Loucy (cell line): ENCODE data around the gene PAFAH2.

ENCODE experiments used
- H2AFZ ChIP-seq: fragments of 200-600 bp; sonication (generic); 2 replicates; pipeline ENCODE4 v1.6.0; 2016; ENCODE audit warnings: antibody characterized with exemption, mild to moderate bottlenecking, low read length, moderate library complexity
- H3F3A ChIP-seq: fragments of 200-600 bp; 2 replicates; pipeline ENCODE4 v1.6.0; 2016; ENCODE audit warnings: antibody characterized with exemption, low read depth, mild to moderate bottlenecking
- H3K27me3 ChIP-seq: fragments of 200-600 bp; sonication (generic); 2 replicates; pipeline ENCODE4 v1.6.1; 2014; ENCODE audit warnings: low read length, mild to moderate bottlenecking; ENCODE audit not compliant: insufficient read depth, poor library complexity, severe bottlenecking
- H3K36me3 ChIP-seq: fragments of 200-600 bp; sonication (generic); 2 replicates; pipeline ENCODE4 v1.6.1; 2016; ENCODE audit warnings: low read length; ENCODE audit not compliant: insufficient read depth
- H3K4me1 ChIP-seq: fragments of 200-600 bp; sonication (generic); 2 replicates; pipeline ENCODE4 v1.5.1; 2014; ENCODE audit warnings: low read length, mild to moderate bottlenecking; ENCODE audit not compliant: insufficient read depth, poor library complexity, severe bottlenecking
- H3K4me2 ChIP-seq: fragments of 200-600 bp; sonication (generic); 2 replicates; pipeline ENCODE4 v1.6.0; 2014; ENCODE audit warnings: antibody characterized with exemption, low read length, low read depth, mild to moderate bottlenecking; ENCODE audit not compliant: poor library complexity, severe bottlenecking
- H3K4me3 ChIP-seq: fragments of 200-600 bp; sonication (generic); 2 replicates; pipeline ENCODE4 v1.5.1; 2014; ENCODE audit warnings: low read length, mild to moderate bottlenecking, mixed read lengths; ENCODE audit not compliant: poor library complexity, severe bottlenecking
- H3K79me2 ChIP-seq: fragments of 200-600 bp; sonication (generic); 2 replicates; pipeline ENCODE4 v1.6.1; 2014; ENCODE audit warnings: low read length; ENCODE audit not compliant: insufficient read depth
- H3K9ac ChIP-seq: fragments of 200-600 bp; sonication (generic); 2 replicates; pipeline ENCODE4 v1.6.0; 2014; ENCODE audit warnings: mild to moderate bottlenecking, low read depth, low read length, moderate library complexity; ENCODE audit not compliant: poor library complexity, severe bottlenecking
- H3K9me2 ChIP-seq: fragments of 200-600 bp; sonication (generic); replicated peaks from 2 replicates; pipeline ENCODE4 v1.6.1; 2016; ENCODE audit warnings: low read depth, low read length, mixed read lengths
- H3K9me3 ChIP-seq: fragments of 200-600 bp; sonication (generic); 2 replicates; pipeline ENCODE4 v1.6.1; 2014; ENCODE audit warnings: mild to moderate bottlenecking, antibody characterized with exemption, low read length, low read depth; ENCODE audit not compliant: insufficient read depth
- H4K20me1 ChIP-seq: fragments of 200-600 bp; sonication (generic); 2 replicates; pipeline ENCODE4 v1.6.0; 2014; ENCODE audit warnings: antibody characterized with exemption, low read length, mild to moderate bottlenecking; ENCODE audit not compliant: insufficient read depth, poor library complexity, severe bottlenecking
- CTCF ChIP-seq: fragments of 200-600 bp; sonication (generic); conservative IDR thresholded peaks from 2 replicates; pipeline ENCODE4 v1.5.1; 2014; ENCODE audit warnings: mild to moderate bottlenecking, antibody characterized with exemption, low read length
- EZH2phosphoT487 ChIP-seq: fragments of 200-600 bp; IDR thresholded peaks from 2 replicates; pipeline ENCODE4 v1.6.1; 2018; ENCODE audit warnings: antibody characterized with exemption, mild to moderate bottlenecking, moderate library complexity, borderline replicate concordance

PAFAH2 gene

GRCh38 chr1:26045722-26046245, 47.9 kb upstream of the PAFAH2 start, which contains the start of gene SLC30A2:
TSS of gene SLC30A2 (minus strand) at chr1:26046118. CDS start at chr1:26045896, 222 bp downstream.
- Histone ChIP-seq H3K9ac (no peak within 1 kb of the TSS), H3K36me3 (no peaks in the 10 kb centered on the region), H3F3A (no peaks in the 10 kb centered on the region), H2AFZ (no peak within 1 kb of the TSS), H3K9me2 (no peaks in the 10 kb centered on the region), H3K4me3 (no peak within 1 kb of the TSS), H3K27me3 (no peaks in the 10 kb centered on the region), H3K79me2 (no peaks in the 10 kb centered on the region), H3K4me1 (peaks cover 10% of the 10 kb centered on the region), H3K4me2 (no peak within 1 kb of the TSS), H4K20me1 (no peaks in the 10 kb centered on the region), H3K9me3 (no peaks in the 10 kb centered on the region)
- TF ChIP-seq CTCF (no peak), EZH2phosphoT487 (no peak)

- no peaks in the 10 kb centered on the region for H3K9me2 ChIP-seq
- H3K36me3 ChIP-seq: no peaks in the 10 kb centered on the region
- H3F3A ChIP-seq: no peaks in the 10 kb centered on the region
- H3K79me2 ChIP-seq: no peaks in the 10 kb centered on the region
- H3K4me1 ChIP-seq: peaks cover 7% of the 10 kb centered on the region
- no peaks in the 10 kb centered on the region for H3K9me3 ChIP-seq
- no peak overlapping the region for H3K4me2 ChIP-seq
- no peaks in the 10 kb centered on the region for H4K20me1 ChIP-seq
- H3K4me3 ChIP-seq: no peak overlapping the region
- no peak overlapping the region for H2AFZ ChIP-seq
- no peak overlapping the region for H3K9ac ChIP-seq
- no peaks in the 10 kb centered on the region for H3K27me3 ChIP-seq
- TF ChIP-seq EZH2phosphoT487 (no peak), CTCF (no peak)
Observed at GRCh38 chr1:26044971-26045721, 47.3 kb upstream of the PAFAH2 start.

GRCh38 chr1:26044414-26044813, 46.6 kb upstream of the PAFAH2 start:
- H2AFZ ChIP-seq: no peak overlapping the region
- no peaks in the 10 kb centered on the region for H3K4me1 ChIP-seq
- TF ChIP-seq CTCF (no peak), EZH2phosphoT487 (no peak)
- no peak overlapping the region for H3K9ac ChIP-seq
- no peak overlapping the region for H3K4me3 ChIP-seq
- no peaks in the 10 kb centered on the region for H3K9me2 ChIP-seq
- H3K4me2 ChIP-seq: no peak overlapping the region
- no peaks in the 10 kb centered on the region for H3K27me3 ChIP-seq
- H3K36me3 ChIP-seq: no peaks in the 10 kb centered on the region
- H3K79me2 ChIP-seq: no peaks in the 10 kb centered on the region
- H3K9me3 ChIP-seq: no peaks in the 10 kb centered on the region
- no peaks in the 10 kb centered on the region for H3F3A ChIP-seq
- H4K20me1 ChIP-seq: no peaks in the 10 kb centered on the region
